OCI-LY7 (cell line): ENCODE data around the gene ST6GALNAC6.

ENCODE experiments used
- CTCF ChIP-seq: fragments of 200-600 bp; sonication (generic); conservative IDR thresholded peaks from 2 replicates; pipeline ENCODE4 v1.5.1; 2014; ENCODE audit warnings: mild to moderate bottlenecking, antibody characterized with exemption, low read length, moderate library complexity, mixed read lengths
- EZH2phosphoT487 ChIP-seq: fragments of 200-600 bp; sonication (generic); IDR thresholded peaks from 2 replicates; pipeline ENCODE4 v1.6.1; 2018; ENCODE audit warnings: low read depth, borderline replicate concordance, mild to moderate bottlenecking, mixed run types, antibody characterized with exemption, low read length, moderate library complexity, mixed read lengths

GRCh38 chr9:127909839-127910273 is 10.5 kb upstream of the ST6GALNAC6 start:
- TF ChIP-seq CTCF (no peak), EZH2phosphoT487 (no peak)
